GM19467 (cell line): ENCODE data around the gene GPR160.

Source experiments
- ATAC-seq: cut with Tn5 transposase; IDR thresholded peaks from one replicate; pipeline ENCODE4 v1.9.1; 2021; ENCODE audit warnings: mild to moderate bottlenecking, moderate library complexity; ENCODE audit not compliant: unreplicated experiment

The GPR160 gene

DNA sequence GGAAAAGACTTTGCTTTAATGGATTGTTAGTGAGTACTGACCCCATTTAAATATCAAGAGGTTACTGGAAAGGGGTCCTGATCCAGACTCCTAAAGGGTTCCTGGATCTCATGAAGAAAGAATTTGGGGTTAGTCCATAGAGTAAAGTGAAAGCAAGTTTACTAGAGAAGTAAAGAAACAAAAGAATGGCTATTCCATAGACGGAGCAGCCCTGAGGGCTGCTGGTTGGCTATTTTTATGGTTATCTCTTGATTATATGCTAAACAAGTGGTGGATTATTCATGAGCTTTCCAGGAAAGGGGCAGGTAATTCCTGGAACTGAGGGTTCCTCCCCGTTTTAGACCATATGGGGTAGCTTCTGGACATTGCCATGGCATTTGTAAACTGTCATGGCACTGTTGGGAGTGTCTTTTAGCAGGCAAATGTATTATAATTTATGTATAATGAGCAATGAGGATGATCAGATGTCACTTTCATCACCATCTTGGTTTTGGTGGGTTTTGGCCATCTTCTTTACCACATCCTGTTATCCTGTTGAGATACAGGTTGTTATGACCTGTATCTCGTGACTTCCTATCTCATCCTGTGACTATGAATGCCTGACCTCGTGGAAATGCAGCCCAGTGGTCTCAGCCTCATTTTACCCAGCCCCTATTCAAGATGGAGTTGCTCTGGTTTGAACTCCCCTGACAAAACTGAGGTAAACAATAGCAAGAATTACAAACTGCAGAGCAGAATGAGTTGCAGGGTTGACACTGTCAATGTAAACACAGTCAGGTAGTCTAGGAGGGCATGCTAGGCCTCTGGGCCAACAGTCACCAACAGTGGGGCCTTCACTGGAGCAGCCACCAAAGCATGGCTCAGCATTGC lies 10.3 kb upstream of the GPR160 start:
- no peak for ATAC-seq

- no peak for ATAC-seq
Measured at GRCh38 chr3:170033489-170033888, 4.3 kb upstream of the GPR160 start.

GRCh38 chr3:170038434-170039110 lies 777 bp downstream of the GPR160 start:
- peak; percentile 12 for ATAC-seq

DNA sequence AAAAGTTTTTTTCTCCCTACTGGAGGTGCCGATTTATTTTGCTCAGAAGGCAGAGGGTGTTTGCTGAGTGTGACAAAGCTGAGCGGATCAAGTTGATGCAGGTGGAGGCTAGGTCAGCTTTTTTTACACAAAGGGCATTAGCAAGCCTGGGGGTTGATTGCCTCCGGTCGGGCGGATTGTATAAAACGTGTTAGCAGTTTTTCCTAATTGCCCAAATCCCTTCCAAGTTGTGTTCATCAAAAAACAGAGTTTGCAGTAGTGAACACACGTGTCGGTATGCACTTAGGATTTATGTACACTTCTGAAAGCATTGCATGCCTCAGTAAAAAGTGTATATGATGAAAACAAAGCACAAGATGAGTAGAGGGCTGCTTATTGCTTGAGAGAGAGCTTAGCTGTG lies 2.6 kb downstream of the GPR160 start:
- ATAC-seq: no peak

GRCh38 chr3:170043506-170043905 lies 5.7 kb downstream of the GPR160 start:
- no peak for ATAC-seq

GRCh38 chr3:170044271-170044670 lies 6.5 kb downstream of the GPR160 start:
- no peak for ATAC-seq

DNA sequence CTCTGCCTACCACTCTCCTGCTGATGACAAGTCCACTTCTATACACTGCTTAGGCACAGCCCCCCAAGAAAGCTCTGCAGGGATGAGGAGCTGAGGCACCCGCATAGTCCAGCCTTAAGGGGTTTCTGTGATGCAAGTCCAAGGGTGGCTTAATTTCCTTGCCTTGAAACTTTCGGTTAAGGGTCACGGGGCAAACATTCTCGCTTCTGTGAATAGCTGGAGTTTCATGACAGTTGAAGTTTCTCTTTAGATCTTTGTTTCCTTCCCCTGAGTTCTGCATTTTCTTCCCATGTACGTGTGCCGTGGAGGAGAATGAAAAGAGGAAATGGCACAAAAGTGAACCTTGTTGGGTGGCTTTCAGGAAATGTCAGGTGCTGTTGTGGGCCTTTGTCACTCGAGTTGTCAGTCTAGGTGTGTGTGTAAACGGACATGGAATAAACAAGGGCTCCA lies 7.0 kb downstream of the GPR160 start:
- ATAC-seq: peak; percentile 68

DNA sequence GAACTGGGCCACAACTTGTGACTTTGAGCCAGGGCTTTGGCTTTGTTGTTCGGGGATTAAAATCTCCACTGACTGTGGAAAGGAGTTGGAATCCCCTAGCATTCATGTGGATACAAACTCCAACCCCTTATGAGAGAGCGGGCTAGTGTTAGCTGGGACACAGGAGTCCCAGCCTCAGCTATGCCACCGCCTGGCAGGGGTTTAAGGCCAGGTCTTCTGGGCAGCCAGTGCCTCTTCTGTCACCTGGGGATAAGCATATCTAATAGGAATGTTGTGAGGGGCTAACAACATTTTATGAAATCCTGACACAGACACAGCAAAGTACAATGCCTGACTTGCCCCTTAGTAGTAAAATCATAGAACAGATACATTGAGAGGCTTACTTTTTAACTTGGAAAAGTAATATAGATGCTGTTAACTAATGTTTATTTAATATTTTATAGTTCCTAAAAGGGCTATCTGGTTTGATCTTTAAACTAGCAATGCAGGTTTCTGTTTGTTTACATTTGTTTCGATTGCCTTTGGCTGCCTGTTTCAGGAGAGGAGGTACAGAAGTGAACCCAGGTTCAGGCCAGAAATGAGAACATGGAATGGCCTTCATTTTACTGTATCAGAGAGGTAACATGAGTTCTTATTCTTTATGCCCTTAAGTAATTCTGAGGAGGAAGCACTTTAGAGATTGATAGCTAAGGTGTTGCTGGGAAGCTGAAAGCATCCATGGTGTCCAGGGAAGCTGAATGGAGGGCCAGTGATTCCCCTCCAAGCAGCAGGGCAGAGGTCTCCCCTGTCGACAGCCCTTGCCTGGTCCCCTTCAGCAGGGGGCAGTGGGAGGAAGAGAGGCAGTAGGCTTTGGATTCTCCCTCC lies 8.7 kb downstream of the GPR160 start:
- ATAC-seq: no peak

DNA sequence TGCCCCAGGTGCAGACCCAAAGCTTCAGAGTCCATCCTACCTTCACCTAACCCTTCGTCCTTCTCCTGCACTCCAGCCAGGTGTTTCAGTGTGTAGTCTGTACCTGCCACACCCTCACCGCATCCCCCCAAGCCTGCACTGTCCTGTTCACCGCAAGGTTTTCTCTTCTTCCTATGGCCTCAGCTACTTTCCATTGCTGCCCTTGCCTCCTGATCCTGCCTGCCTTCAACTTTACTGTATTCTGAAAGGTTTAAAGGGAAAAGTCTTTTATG lies 9.3 kb downstream of the GPR160 start:
- no peak for ATAC-seq

GRCh38 chr3:170049146-170050000 lies 11.6 kb downstream of the GPR160 start:
- ATAC-seq: no peak

DNA sequence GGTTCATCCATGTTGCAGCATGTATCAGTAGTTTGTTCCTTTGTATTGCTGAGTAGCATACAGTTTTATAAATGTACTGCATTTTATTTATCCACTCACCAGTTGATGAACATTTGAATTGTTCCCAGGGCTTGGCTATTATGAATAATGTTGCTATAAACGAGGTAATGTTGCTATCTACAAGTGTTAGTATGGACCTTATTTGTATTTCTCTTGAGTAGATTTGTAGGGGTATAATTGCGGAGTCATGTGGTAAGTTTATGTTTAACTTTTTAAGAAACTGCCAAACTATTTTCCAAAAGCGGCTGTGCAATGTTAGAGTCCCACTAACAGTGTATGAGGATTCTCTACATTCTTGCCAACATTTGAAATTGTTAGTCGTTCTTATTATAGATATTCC lies 13.0 kb downstream of the GPR160 start:
- no peak for ATAC-seq

DNA sequence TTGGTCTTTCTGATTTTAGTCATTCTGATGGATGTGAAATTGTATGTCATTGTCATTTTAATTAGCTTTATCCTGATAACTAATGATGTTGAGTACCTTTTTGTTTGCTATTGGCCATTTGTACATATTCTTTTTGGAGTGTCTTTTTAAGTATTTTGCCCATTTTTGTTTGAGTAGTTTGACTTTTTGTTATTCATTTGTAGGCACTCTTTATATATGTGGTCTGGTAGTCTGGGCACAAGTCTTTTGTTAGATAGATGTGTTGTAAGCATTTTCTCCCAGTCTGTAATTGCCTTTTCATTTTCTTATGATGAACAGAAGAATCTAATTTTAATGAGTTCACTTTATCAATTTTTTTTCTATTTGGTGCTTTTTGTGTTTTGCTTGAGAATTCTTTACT lies 14.6 kb downstream of the GPR160 start:
- no peak for ATAC-seq

DNA sequence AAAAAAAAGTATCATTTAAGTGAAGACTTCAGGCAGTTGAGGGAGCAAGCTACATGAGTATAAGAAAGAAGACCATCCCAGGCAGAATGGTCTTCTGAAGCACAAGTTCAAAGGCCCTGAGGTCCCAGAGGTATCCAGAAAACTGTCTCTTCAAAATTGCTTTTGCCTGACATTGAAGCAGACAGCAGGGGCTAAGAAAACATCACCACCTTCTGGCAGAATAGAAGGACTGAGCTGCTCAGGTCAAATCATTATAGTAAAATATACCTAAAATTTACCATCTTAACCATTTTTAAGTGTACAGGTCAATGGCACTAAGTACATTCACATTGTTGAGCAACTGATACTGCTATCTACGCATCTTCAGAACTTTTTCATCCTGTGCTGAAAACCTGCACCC lies 16.4 kb downstream of the GPR160 start:
- ATAC-seq: no peak

- ATAC-seq: peak; percentile 54
Measured at GRCh38 chr3:170055209-170055608, 17.4 kb downstream of the GPR160 start.

- ATAC-seq: peak; percentile 88
Measured at GRCh38 chr3:170056710-170057454, 19.1 kb downstream of the GPR160 start.

- no peak for ATAC-seq
Measured at GRCh38 chr3:170057550-170057949, 19.8 kb downstream of the GPR160 start.

GRCh38 chr3:170058127-170058526 lies 20.3 kb downstream of the GPR160 start:
- ATAC-seq: no peak

DNA sequence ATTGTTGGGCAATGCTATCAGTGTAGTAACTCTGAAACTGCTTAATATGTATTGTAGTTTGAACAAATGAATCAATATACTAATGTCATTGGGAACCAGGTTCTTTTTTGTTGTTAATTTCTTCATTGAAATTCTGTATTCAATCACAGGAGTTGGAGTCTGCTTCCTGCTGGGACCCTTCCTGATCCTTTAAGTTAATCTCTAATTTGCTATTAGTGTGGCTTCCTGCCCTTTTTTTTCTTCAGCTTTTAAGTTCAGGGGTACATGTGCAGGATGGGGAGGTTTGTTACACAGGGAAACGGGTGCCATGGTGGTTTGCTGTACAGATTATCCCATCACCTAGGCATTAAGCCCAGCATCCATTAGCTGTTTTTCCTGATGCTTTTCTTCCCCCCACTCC lies 21.7 kb downstream of the GPR160 start:
- ATAC-seq: no peak

DNA sequence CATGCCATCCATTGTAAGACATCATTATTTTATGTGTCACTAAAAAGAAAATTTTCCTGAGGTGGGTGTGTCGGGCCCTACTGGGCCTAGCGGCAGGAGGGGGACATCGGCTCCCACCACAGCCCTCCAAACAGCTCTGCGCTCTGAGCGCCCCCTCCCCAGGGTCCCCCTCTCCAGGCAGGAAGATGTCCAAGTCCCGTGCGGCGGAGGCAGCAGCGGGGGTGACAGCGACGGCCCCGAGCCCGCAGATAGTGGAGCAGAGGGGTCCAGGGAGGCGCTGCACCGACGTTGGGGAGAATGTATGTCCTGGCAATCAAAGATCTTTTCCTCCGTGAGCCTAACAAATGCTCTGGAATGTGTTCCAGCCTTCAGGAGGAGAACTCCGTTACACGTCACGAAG lies 24.3 kb downstream of the GPR160 start:
- no peak for ATAC-seq

DNA sequence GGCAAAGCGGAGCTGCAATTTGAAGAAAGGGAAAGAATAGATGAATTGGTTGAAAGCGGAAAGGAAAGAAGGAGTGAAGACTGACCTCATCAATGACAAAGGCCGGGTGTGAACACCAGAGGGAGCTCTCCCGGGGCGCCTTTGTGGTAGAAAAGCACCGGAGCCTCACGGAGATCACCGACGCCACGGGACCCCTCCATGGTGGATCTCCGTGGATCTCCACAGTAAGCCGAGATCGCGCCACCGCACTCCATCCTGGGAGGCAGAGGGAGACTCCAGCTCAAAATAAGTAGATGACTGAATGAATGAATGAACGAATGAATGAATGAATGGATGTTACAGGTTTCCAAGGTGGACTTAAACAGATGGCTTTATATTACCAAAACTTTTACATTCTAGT lies 25.0 kb downstream of the GPR160 start:
- ATAC-seq: no peak
